Transverse colon (tissue), 4 donors: Measurements from ENCODE around the gene PID1. TPM values are rescaled to one million over a fixed set of nuclear protein-coding genes. Genes with fewer than 3 reads are reported as not detected.

ENCODE experiments used
- DNase-seq: peaks from one replicate; pipeline ENCODE4 v3.0.0-alpha.2; 2019
- H3K27ac ChIP-seq, 4 donors: fragments of 200-600 bp; sonication (generic); 2 replicates each; pipeline ENCODE4 v1.5.1; 2016 to 2018; ENCODE audit warnings: inconsistent platforms in 4 of 4
- H3K27me3 ChIP-seq: fragments of 200-600 bp; sonication (generic); 2 replicates; pipeline ENCODE4 v1.5.1; 2017; ENCODE audit warnings: inconsistent platforms
- H3K36me3 ChIP-seq, 4 donors: fragments of 200-600 bp; sonication (generic); 2 replicates each; pipeline ENCODE4 v1.5.1; 2017 to 2019; ENCODE audit warnings: inconsistent platforms in 4 of 4
- H3K4me1 ChIP-seq, 4 donors: fragments of 200-600 bp; sonication (generic); 2 replicates each; pipeline ENCODE4 v1.5.1; 2017 to 2020; ENCODE audit warnings: inconsistent platforms in 4 of 4
- H3K4me3 ChIP-seq, 4 donors: fragments of 200-600 bp; sonication (generic); 1 replicate in 1 of 4; 2 replicates in 3 of 4; pipeline versions ENCODE4 v1.5.1 to v1.6.1; 2017 to 2019; ENCODE audit warnings: inconsistent platforms in 4 of 4
- H3K9me3 ChIP-seq, 2 donors: fragments of 200-600 bp; sonication (generic); 2 replicates each; pipeline ENCODE4 v1.5.1; 2017 to 2019; ENCODE audit warnings: inconsistent platforms in 2 of 2
- CTCF ChIP-seq, 5 experiments: fragments of 200-600 bp in 3 of 5; fragments of 450-650 bp in 2 of 5; sonication (generic) in 3 of 5; IDR thresholded peaks; 1 replicate in 2 of 5; 2 replicates in 3 of 5; pipeline ENCODE4 v1.5.1; 2016 to 2017; ENCODE audit warnings: antibody characterized with exemption in 5 of 5, inconsistent platforms in 3 of 5, mild to moderate bottlenecking in 2 of 5, moderate library complexity in 1 of 5
- EP300 ChIP-seq: sonication (generic); formaldehyde crosslinking; IDR thresholded peaks from one replicate; pipeline ENCODE4 v1.6.1; 2017; ENCODE audit warnings: antibody characterized with exemption, low read depth
- POLR2A ChIP-seq: fragments of 450-650 bp; IDR thresholded peaks from one replicate; pipeline ENCODE4 v1.6.1; 2016; ENCODE audit warnings: antibody characterized with exemption, mild to moderate bottlenecking, moderate library complexity
- POLR2AphosphoS5 ChIP-seq, 3 donors: sonication (generic); formaldehyde crosslinking; IDR thresholded peaks; one replicate each; pipeline ENCODE4 v1.6.1; 2016; ENCODE audit warnings: antibody characterized with exemption in 3 of 3
- WGBS, 2 donors: methylation state at CpG; one replicate each; pipeline ENCODE4 v1.1.5; 2018; ENCODE audit warnings: low coverage in 1 of 2; 5-methylcytosine and 5-hydroxymethylcytosine counted together
- in situ Hi-C, 4 donors: fragments of 200-750 bp; cut with MboI; loops; one replicate each; pipeline versions ENCODE4 v1.15.0 to v1.15.1; 2017; ENCODE audit warnings: low sequenced_read_pairs in 3 of 4, low pct_ligation_motif_present in 1 of 4, low pct_unique_long_range_greater_than_20kb in 1 of 4
- intact Hi-C: fragments of 100-400 bp; cut with DNase I; formaldehyde crosslinking; loops from one replicate; pipeline ENCODE4 v1.15.1; 2023; ENCODE audit warnings: low total_unique reads
- small RNA-seq, 4 donors: library from RNA; depleted of rRNA; stranded (forward); fragments of <200 nt; gene quantifications; one replicate each; pipeline ENCODE3, GENCODE V24; 2016
- total RNA-seq, 4 donors: library from RNA; depleted of rRNA; stranded (reverse); fragments of >200 nt; gene quantifications; one replicate each; pipeline ENCODE4 v1.1.0, GENCODE V29; 2016

Gene PID1
- total RNA-seq, 4 donors from 2014 or later = 21.6 to 54.6 (median 27.9) TPM

GRCh38 chr2:228983700-228984099 is 287.4 kb downstream of the PID1 start:
- intact Hi-C loops (loop anchor here (2.0 kb wide), 1 partner anchor 65 kb away; no protein-coding TSS in a partner anchor), in situ Hi-C loops (no loop called here)
- TF ChIP-seq POLR2A (no peak), CTCF (IDR thresholded peaks at IDR 0.05) (no peak), EP300 (no peak)
- H3K9me3 ChIP-seq = peaks cover 0 to 7% of the 10 kb centered on the region in 2 donors
- no peaks in the 10 kb centered on the region for H3K27me3 ChIP-seq
- no peaks in the 10 kb centered on the region for H3K4me1 ChIP-seq
- WGBS, 2 donors = 76 to 85% methylated on average over 4 of the region's 4 CpGs
- no peak for DNase-seq
- H3K27ac ChIP-seq = no peak overlapping the region
- no peaks in the 10 kb centered on the region for H3K36me3 ChIP-seq
- H3K4me3 ChIP-seq = no peak overlapping the region

GRCh38 chr2:228974169-228974568 is 296.9 kb downstream of the PID1 start:
- Histone ChIP-seq H3K36me3 (no peaks in the 10 kb centered on the region), H3K27me3 (no peaks in the 10 kb centered on the region), H3K9me3 (no peaks in the 10 kb centered on the region), H3K27ac (no peak overlapping the region), H3K4me3 (no peak overlapping the region), H3K4me1 (no peaks in the 10 kb centered on the region)
- intact Hi-C loops (no loop called here), in situ Hi-C loops (no loop called here)
- no peak for DNase-seq
- WGBS, 2 donors = 63 to 79% methylated on average over 1 of the region's 1 CpG
- no peak for TF ChIP-seq POLR2A
- no peak for TF ChIP-seq CTCF (IDR thresholded peaks at IDR 0.05)
- TF ChIP-seq EP300 = no peak
- no peak for TF ChIP-seq POLR2AphosphoS5 (IDR thresholded peaks at IDR 0.05)

Small RNA genes within 50 kb of the gene (small RNA-seq; reads per million reads assigned to genes)
- 0 to 0.36 (median 0) reads per million in 4 donors for gene RN7SKP283
